HL-60 (cell line): Measurements from ENCODE around the gene HERC2.

Experiments used
- CTCF ChIP-seq: IDR thresholded peaks from one replicate; pipeline ENCODE4 v1.5.1; 2011; ENCODE audit warnings: low read length, control low read depth, inconsistent platforms; ENCODE audit not compliant: insufficient read depth
- POLR2AphosphoS5 ChIP-seq: IDR thresholded peaks from 2 replicates; pipeline ENCODE4 v1.6.1; 2012; ENCODE audit warnings: low read depth
- REST ChIP-seq: IDR thresholded peaks from 2 replicates; pipeline ENCODE4 v1.6.1; 2012; ENCODE audit warnings: low read depth; ENCODE audit not compliant: insufficient replicate concordance

- no peak for TF ChIP-seq CTCF
- no peak for TF ChIP-seq REST
- TF ChIP-seq POLR2AphosphoS5: no peak
Measured at GRCh38 chr15:28118531-28118930, 203.4 kb downstream of the HERC2 start.
